Stimulated activated CD8-positive, alpha-beta memory T cell treated with anti-CD3 and anti-CD28 coated beads, Interleukin-15, amount 100 ng/mL, for 1 hour (primary cell): ENCODE data around the gene PCBD2.
"Not testable (repeated sequence)": the region's sequence is repeated elsewhere in the genome, so short reads cannot be mapped to it uniquely, and the experiment has no call there.

ENCODE experiments used
- DNase-seq: peaks from one replicate; pipeline ENCODE4 v3.0.0-alpha.2; 2020; ENCODE audit warnings: low read depth

The PCBD2 gene

DNA sequence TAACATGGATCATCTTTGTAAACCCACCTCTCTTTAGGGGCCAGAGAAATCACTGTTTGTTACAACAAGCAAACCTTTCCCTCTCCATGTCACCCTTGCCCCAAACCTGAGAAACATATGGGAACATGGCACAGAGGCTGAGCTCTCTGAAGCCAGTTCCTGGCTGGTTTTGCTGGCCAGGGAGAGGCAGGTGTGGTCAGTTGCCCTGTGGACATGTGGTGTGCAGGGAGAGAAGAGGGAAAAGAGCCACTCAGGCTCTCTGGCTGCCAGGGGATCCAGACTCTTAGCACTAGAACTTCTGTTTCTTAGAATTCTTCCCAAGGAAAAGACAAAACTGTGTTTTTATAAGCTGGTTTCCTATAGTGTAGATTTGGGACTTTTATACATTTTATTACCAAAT, 58.2 kb downstream of the PCBD2 start:
- DNase-seq, result no peak

DNA sequence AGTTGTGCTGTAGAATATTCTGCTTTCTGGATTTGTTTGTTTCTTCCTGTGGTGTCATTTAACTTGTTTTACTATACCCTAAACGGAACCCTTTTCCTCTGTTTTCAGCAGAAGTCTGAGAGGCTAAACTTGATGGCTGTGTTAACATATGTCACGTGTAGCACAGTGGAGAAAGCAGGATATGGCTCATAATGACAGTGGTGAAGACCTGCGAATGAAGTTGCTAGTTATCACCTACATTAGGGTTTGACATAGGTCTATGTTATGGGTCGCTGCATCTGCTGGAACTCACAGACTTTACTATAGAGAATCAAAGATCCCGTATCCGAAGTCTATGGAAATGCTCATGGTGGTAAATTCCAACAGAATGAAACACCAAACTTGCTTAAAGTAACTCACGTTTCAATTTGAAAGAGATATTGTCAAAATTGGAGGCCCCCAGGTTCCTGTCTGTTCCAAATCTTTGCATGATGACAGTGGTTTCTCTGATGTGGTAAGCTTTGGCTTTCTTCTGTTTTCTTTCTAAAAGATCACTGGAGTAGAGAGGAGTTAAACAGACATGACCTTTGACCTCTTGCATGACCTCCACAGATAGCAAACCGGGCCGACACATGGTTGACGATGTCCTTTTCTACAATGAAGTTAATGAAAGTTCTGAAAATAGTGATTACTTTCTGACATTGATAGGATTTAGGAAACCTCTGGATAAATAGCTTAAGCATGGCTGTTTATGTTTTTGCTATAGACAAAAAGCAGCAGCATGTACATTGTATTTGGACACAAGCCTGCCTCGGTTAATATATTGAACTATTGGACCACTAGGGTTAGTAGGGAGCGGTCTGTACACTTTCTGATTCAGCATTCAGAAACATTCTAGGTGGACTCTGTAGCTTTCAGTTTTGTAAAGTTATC, 59.7 kb downstream of the PCBD2 start:
- no peak for DNase-seq

DNA sequence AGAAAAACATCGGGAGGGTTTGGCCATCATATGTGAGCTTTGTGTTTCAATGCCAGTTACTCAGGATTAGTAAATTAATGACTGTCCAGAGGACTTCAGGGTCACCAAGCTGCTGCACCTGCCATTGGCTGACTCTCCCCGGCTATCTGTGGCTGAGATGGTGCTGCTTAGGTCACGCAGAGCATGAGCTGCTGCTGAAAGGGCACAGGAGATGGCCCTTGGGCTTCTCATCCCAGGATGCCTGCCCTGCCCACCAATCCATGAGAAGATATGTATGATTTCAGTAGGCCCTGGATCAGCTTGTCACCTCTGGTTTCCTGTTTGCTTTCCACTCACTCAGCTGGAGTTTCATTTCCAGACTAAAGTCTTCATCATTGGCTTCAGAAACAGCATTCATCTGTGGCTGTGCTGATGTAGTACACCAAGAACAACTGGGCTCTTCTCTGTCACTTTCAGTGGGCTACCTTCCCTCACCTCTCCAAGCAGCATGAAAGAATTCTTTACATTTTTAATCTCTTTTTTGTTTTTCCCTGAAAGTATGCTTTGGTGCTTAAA, 60.4 kb downstream of the PCBD2 start:
- no peak for DNase-seq

DNA sequence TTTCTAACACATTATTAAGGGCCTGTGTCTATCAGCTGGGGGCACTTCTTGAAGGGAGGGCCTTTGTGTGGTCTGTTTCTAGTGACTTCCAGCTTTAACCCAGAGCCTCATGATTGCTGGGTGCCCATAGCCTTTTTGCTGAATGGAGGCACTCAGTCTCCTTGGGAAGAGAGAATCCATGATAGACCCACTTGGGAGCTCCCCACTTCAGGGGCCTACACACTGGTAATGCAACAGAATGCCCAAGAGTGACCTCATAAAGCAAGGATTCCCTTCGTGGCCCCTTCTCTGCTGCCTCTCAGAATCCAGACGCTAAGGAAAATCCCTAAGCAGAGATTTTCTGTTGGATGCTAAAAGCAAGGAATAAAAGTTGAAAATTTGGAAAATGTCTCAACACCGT, 62.7 kb downstream of the PCBD2 start, which contains the start of gene CATSPER3:
Gene CATSPER3 (plus strand): TSS at position 301 of the 400 bp plus-strand sequence. CDS start 85 bp downstream, at position 386.
- DNase-seq, result no peak

DNA sequence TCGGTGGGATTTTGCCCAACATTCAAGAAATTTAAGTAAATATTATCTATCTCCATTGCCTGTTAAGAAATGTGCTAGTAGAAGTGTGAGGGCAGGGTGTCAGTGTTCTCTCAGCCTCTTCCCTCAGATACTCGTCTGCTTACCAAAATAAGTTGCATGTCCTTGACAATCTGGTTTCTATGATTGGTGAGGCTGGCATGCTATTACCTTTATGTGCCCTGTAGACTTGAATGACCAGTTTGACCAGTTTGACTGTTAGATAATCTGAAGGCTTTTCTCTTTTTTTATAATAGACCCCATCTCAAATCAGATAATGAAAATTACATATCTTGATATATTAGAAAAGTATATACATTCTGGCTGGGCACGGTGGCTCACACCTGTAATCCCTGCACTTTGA, 63.1 kb downstream of the PCBD2 start:
- no peak for DNase-seq

DNA sequence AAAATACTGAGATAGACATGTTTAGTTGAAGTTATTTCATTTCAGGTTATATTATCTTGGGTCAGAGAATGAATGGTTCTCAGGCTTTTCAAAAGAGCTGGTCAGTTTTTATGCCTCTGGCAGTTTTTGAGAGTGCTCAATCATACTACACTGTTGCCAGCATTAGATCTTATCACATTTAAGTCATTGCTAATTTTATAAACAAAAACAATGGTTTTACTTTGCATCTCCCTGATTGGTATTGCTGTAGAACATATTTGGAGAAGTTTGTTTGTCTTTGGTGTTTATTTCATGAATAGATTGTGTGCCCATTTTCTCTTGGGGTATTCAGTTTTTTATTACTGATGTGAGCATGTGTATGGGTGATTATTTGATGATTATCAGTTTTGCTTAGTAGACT, 64.2 kb downstream of the PCBD2 start:
- no peak for DNase-seq

DNA sequence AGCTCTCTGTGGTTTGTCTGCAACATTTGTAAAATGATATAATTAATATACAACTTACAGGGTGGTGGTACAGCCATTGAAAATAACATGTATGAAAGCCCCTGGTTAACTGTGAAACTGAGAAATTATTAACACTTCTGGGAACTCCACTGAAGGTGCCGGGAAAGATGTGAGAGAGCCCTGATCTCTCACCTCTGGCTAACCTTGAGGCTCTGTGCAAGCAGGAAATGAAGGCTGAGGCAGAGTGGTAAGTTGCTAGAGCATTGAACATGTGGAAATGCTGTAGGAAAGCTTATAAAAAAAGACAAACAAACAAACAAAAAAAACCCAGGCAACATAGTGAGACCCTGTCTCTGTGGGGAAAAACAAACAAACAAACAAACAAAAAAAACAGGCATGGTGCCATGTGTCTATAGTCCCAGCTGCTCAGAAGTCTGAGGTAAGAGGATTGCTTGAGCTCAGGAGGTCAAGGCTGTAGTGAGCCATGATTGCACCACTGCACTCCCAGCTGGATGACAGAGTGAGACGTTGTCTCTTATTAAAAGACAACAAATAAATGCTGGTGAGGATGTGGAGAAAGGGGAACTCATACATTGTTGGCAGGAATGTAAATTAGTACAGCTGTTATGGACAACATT, 70.3 kb downstream of the PCBD2 start:
- no peak for DNase-seq

DNA sequence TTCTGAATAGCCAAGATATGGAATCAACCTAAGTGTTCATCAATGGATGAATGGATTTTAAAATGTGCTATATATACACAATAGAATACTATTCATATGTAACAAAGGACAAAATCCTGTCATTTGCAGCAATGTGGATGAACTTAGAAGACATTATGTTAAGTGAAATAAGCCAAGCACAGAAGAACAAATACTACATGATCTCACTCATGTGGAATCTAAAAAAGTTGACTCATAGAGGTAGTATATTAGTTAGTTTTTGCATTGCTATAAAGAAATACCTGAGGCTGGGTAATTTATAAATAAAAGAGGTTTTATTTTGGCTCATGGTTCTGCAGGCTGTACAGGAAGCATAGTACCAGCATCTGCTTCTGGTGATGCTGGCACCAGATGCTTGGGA, 70.9 kb downstream of the PCBD2 start:
- no peak for DNase-seq

DNA sequence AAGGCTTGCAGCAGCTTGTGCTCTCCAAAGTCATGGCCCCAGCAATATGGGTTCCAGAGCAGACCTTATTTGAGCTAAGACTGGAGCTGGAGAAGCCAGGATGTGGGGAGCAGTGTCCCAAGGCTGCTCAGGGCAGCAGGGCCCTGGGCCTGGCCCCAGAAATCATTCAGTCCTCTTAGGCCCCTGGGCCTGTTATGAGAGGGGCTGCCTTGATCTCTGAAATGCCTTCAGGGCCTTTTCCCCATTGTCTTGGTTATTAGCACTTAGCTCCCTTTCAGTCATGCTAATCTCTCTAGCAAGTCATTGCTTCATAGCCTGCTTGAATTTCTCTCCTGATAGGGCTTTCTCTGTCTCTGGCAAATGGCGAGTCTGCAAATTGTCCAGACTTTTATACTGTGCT, 71.9 kb downstream of the PCBD2 start:
- no peak for DNase-seq

DNA sequence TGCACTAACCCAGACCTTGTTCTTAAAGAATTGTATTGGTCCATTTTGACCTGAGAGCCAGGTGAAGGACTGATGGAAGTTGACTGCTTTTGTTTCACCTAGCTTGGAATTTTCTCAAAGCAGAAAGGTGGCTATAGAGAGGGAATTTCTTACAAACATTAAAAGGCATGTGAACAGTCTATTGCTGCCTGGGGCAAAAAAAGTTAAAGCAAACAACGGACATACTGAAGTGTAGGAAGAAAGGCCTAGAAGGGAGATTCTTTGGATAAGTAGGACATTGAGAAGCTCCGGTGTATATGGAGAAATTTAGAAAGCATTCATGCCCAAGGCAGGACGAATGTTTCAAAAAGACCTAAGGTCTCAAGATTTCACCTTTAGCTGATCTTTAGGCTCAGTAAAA, 74.5 kb downstream of the PCBD2 start:
- no peak for DNase-seq

DNA sequence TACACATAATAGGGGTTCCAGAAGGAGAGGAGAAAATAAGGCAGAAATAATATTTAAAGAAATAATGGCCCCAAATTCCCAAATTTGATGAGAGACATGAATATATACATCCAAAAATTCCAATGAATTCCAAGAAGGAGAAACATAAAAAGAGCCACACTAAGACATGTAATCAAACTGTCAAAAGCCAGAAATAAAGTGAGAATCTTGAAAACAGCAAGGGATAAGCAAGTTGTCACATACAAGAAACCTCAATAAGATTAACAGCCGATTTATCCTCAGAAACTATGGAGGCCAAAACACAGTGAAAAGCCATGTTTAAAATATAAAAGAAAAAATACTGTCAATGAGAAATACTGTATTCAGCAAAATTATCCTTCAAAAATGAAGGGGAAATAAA, 77.3 kb downstream of the PCBD2 start:
- DNase-seq, result no peak

DNA sequence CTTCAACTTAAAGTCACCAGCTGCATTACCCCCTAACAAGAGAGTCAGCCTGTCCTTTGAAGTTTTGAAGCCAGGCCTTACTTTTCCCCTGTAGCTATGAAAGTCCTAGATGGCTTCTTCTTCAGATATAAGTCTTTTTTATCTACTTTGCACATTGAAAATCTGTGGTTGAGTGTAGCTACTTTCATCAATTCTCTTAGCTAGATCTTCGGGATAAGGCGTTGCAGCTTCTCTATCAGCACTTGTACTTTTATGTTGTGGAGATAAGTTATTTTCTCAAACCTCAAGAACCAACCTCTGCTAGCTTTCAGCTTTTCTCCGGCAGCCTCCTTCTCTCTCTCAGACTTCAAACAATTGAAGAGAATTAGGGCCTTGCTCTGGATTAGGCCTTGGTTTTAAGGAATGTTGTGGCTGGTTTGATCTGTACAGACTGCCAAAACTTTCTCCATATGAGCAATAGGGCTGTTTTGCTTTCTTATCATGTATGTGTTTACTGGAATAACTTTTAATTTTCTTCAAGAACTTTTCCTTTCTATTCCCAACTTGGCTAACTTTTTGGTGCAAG, 84.4 kb downstream of the PCBD2 start:
- no peak for DNase-seq

DNA sequence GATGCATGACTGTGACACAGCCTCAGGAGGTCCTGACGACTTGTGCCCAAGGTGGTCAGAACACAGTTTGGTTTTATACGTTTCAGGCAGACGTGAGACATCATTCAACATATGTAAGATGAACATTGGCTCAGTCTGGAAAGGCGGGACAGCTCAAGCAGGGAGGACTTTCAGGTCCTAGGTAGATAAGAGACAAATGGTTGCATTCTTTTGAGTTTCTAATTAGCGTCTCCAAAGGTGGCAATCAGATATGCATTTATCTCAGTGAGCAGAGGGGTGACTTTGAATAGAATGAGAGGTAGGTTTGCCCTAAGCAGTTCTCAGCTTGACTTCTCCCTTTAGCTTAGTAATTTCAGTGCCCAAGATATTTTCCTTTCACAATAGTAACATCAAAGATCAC, 85.3 kb downstream of the PCBD2 start:
- DNase-seq, result not testable (repeated sequence)

DNA sequence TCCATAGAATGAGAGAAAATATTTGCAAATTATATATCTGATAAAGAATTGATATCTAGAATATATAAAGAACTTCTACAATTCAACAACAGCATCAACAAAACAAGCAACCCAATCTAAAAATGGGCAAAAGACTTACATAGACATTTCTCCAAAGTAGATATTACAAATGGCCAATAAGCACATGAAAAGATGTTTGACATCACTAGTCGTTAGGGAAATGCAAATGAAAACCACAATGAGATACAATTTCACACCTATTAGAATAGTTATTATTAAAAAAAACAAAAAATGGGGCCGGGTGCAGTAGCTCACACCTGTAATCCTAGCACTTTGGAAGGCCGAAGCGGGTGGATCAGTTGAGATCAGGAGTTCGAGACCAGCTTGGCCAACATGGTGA, 87.2 kb downstream of the PCBD2 start:
- DNase-seq, result no peak

DNA sequence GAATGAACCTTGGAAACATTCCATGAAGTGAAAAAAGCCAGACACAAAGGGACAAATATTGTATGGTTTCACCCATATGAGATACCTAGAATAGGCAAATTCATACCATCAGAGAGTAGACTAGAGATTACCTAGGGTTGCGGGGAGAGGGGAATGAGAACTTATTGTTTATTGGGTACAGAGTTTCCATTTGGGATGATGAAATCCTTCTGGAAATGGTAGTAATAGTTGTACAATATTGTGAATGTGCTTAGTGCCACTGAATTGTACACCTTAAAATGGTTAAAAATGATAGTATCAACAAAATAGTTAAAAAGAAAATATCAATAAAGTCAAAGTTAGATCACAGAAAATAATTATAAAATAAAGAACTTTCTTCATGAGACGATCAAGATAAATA, 88.2 kb downstream of the PCBD2 start:
- no peak for DNase-seq

DNA sequence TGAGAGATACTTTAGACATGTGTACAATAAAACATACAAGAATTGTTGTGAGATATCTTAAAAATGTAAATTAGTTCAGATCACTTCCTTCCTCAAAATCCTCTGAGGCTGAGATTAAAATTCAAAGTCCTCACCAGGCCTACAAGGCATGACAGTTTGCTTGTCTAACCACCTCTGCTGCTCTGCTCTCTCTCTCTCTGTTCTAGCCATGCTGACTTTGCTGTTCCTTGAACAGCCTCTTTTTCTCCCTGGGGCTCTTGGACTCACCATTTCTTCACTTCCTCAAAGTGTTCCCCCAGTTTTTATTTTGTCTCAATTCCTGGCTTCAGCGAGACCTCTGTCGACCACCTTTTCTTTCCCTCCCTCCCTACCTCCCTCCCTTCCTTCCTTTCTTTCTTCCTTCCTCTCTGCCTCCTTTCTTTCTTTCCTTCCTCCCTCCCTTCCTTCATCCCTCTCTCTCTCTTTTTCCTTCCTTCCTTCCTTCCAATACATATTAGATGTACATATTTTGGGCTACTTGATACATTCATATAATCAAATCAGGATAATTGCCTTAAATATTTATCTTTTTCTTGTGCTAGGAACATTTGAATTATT, 89.7 kb downstream of the PCBD2 start:
- no peak for DNase-seq

DNA sequence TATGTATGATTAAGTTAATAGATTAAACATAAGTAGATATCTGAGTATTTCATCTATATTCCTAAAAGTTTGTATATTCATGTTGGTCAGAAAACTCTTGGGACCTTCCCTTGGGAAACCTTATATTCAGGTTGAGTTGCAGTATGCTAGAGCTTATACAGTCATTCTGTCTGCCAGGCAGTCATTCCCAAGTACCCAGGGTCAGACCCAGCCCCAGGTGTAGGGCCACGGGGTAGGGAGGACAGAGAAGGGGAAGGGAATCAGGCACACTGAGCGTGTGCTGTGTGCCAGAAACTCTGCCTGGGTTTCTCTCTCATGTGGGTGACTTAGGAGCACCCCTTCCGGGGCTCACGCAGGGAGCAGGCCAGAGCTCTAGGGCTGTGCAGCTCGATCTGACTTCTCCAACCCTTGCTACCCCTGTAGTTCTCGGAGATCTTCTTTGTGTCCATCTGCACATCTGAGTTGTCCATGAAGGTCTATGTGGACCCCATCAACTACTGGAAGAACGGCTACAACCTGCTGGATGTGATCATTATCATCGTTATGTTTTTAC, 91.0 kb downstream of the PCBD2 start:
- DNase-seq, result no peak

DNA sequence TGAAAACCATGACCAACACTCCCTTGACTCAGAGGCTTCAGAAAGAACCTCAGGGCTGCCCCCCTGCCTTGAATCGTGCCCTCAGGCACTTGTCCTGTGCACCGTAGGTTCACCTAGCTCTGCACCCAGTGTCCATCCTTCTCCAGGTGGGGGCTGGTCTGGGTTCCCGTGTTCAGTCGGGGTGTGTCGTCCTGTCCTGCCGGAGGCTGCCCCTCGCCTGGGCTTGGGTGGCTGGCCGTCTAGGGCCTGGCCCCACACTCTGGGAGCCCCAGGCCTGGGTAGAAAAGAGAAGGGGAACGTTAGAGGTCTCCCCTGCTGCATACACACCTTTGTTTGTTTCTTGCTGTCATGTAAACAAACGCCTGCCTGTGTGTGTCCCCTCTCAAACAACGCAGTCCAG, 92.1 kb downstream of the PCBD2 start:
- no peak for DNase-seq

DNA sequence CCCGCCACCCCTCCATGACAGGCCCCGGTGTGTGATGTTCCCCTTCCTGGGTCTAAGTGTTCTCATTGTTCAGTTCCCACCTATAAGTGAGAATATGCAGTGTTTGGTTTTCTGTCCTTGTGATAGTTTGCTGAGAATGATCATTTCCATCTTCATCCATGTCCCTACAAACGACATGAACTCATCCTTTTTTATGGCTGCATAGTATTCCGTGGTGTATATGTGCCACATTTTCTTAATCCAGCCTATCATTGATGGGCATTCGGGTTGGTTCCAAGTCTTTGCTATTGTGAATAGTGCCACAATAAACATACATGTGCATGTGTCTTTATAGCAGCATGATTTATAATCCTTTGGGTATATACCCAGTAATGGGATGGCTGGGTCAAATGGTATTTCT, 93.1 kb downstream of the PCBD2 start:
- DNase-seq, result not testable (repeated sequence)

DNA sequence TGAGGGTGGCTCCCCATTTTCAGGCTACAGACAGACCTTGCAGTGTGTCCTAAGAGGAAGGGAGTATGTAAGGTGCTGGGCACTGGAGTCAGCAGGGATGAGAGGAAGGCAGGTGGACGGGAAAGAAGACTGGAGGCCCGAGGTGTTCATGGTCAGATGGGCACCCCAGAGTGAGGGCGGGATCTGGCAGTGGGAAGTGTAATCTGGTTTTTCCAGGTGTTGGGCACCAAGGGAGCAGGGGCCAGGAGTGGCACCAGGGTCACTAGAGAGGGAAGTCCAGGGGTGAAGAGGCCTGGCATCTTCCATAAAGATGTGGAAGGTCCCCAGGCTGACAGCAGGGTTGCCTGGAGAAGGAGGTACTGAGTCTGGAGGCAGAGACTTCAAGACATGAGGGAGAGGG, 99.4 kb downstream of the PCBD2 start:
- DNase-seq, result no peak

DNA sequence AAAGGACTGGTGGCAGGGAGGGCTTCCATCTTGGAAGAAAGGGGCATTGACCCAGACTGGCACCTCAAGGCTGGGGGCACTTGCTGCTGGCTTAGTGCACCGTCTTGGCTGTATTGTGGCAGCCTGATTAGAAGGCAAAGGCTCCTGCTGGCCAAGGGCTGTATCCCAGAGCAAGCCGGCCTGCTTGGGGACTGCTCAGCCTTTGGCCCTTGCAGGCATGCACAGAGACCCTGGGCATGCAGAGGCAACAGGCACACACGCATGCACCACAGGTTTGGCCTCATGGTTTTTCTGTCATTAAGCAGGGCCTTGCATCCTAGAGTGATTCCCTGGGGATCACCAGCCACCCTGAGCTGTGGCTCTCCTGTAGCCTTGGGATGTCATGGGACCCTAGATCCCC, 100.1 kb downstream of the PCBD2 start:
- no peak for DNase-seq

DNA sequence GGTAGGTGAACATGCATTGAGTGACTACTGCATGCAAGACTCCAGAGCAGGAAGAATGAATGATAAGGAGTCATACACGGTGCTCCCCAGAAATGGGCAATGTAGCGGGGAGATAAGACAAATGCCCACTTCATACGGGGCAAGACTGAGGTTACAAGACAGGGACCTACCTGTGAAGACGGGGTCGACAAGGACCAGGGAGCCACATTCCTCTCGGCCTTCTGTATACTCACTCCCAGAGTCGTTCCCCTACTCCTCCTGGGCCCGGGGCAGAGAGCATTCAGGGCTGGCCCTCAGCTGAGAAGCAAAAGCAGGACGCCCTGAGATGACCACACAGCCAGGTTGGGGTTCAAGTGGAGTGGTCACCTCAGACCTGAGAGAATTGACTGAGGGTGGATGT, 102.4 kb downstream of the PCBD2 start:
- DNase-seq, result no peak
